ENCODE results near the gene PTPRD. TPM values are rescaled to one million over a fixed set of nuclear protein-coding genes. Genes with fewer than 3 reads are reported as not detected.

Gene PTPRD
- total RNA-seq, 4 donors from 2014 or later = 19.6 to 78.9 (median 45.6) TPM

DNA sequence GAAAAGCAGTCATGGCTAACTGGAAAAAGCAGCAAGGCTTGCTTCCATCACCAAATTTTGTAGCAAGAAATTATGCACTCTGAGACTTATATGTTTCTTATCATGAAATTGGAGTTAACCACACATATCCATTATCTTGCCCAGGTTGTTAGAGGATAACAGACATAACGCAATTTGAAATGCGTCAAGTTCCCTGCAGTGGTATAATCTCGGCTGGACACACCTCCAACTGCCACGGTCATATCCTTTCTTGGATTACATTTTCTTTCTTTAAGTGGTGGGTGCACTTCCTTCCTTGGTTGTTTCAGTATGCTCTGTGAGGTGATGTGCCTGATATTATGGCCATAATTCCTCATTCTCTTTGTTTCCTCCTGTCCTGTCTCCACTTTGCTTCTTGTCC is 2118.2 kb downstream of the PTPRD start:
- no peaks in the 10 kb centered on the region for H3K9me3 ChIP-seq
- intact Hi-C loops (cut with DNase I) = no loop called here
- H3K36me3 ChIP-seq = no peaks in the 10 kb centered on the region
- TF ChIP-seq, protein P1, sequence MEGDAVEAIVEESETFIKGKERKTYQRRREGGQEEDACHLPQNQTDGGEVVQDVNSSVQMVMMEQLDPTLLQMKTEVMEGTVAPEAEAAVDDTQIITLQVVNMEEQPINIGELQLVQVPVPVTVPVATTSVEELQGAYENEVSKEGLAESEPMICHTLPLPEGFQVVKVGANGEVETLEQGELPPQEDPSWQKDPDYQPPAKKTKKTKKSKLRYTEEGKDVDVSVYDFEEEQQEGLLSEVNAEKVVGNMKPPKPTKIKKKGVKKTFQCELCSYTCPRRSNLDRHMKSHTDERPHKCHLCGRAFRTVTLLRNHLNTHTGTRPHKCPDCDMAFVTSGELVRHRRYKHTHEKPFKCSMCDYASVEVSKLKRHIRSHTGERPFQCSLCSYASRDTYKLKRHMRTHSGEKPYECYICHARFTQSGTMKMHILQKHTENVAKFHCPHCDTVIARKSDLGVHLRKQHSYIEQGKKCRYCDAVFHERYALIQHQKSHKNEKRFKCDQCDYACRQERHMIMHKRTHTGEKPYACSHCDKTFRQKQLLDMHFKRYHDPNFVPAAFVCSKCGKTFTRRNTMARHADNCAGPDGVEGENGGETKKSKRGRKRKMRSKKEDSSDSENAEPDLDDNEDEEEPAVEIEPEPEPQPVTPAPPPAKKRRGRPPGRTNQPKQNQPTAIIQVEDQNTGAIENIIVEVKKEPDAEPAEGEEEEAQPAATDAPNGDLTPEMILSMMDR (IDR thresholded peaks at IDR 0.05) = no peak
- TF ChIP-seq POLR2A (IDR thresholded peaks at IDR 0.05) = no peak
- H3K4me1 ChIP-seq = no peaks in the 10 kb centered on the region
- no peak overlapping the region for H3K27ac ChIP-seq
- WGBS, 2 donors = 74 to 82% methylated on average over 4 of the region's 4 CpGs
- no peak overlapping the region for H3K4me3 ChIP-seq (replicated peaks in 1 of 3)
- no peak for DNase-seq
- no peaks in the 10 kb centered on the region for H3K27me3 ChIP-seq

DNA sequence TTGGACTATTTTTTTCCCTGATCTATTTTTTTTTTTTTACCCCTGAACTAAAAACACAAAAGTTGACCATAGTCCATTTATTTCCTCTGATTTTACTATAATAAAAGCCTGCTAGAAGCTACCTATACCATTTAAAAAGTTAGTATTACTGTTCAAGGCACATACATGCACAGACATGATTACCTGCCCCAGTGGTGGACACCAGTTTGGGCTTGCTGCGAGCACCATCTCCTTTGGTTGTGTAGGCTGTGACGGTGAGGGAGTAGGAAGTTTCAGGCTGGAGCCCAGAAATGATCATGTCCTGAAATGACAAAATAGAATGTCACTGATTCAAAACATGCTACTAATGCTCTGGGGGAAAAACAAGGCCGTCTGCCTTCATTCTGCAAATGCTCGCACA is 2120.1 kb downstream of the PTPRD start:
- TF ChIP-seq, protein P1 (IDR thresholded peaks at IDR 0.05) = no peak
- TF ChIP-seq POLR2A (IDR thresholded peaks at IDR 0.05) = no peak
- 91 to 97% methylated on average over 4 of the region's 4 CpGs for WGBS, 2 donors
- Histone ChIP-seq H3K36me3 (no peaks in the 10 kb centered on the region), H3K4me1 (no peaks in the 10 kb centered on the region), H3K4me3 (replicated peaks in 1 of 3) (no peak overlapping the region), H3K27me3 (no peaks in the 10 kb centered on the region), H3K9me3 (no peaks in the 10 kb centered on the region), H3K27ac (no peak overlapping the region)
- DNase-seq = no peak
- intact Hi-C loops (cut with DNase I) = no loop called here

DNA sequence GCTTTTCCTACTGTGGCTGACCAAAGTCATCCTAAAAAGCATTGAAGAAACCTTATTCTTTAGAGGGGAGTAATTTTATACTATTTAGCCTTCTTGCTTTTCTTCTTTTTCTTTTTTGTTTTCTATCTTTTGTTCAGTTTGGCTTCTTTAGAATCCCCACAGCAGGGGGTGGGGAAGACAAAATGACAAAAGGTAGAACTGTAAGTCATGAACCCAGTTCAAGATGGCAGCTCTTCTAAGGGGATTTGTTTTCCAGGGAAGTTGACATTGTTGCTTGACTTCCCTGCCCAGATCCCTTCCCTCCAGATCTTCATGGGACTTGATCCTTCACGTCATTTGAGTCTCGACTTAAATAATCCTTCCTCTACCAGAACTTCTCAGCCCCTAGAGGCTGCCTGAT is 2120.8 kb downstream of the PTPRD start:
- Histone ChIP-seq H3K4me3 (replicated peaks in 1 of 3) (no peak overlapping the region), H3K9me3 (no peaks in the 10 kb centered on the region), H3K27ac (no peak overlapping the region), H3K27me3 (no peaks in the 10 kb centered on the region), H3K36me3 (no peaks in the 10 kb centered on the region), H3K4me1 (no peaks in the 10 kb centered on the region)
- WGBS, 2 donors = 93 to 99% methylated on average over 2 of the region's 2 CpGs
- no peak for TF ChIP-seq POLR2A (IDR thresholded peaks at IDR 0.05)
- TF ChIP-seq, protein P1 (IDR thresholded peaks at IDR 0.05) = no peak
- intact Hi-C loops (cut with DNase I) = no loop called here
- no peak for DNase-seq

DNA sequence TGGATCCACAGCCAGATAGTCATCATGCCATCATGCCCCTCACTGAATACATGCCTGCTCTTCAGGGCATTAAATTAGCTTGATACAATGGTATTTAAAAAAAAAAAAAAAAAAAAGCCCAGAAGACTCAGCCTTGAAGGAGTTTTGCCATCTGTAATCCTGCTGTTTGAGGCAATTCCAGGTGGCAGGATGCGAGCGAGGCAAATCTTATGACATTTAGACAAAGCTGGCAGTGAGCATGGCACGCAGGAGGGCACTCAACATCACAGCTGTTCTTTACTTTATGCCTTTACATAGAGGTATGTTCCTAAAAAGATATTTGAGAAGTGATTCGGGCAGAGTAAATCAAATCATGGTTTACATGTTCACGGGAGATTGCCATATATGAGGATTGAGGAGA is 2121.2 kb downstream of the PTPRD start:
- Histone ChIP-seq H3K9me3 (no peaks in the 10 kb centered on the region), H3K36me3 (no peaks in the 10 kb centered on the region), H3K4me1 (no peaks in the 10 kb centered on the region), H3K4me3 (replicated peaks in 1 of 3) (no peak overlapping the region), H3K27me3 (no peaks in the 10 kb centered on the region), H3K27ac (no peak overlapping the region)
- 96% methylated on average over 5 of the region's 5 CpGs for WGBS, 2 donors
- intact Hi-C loops (cut with DNase I) = no loop called here
- no peak for TF ChIP-seq POLR2A (IDR thresholded peaks at IDR 0.05)
- TF ChIP-seq, protein P1 (IDR thresholded peaks at IDR 0.05) = no peak
- DNase-seq = no peak

DNA sequence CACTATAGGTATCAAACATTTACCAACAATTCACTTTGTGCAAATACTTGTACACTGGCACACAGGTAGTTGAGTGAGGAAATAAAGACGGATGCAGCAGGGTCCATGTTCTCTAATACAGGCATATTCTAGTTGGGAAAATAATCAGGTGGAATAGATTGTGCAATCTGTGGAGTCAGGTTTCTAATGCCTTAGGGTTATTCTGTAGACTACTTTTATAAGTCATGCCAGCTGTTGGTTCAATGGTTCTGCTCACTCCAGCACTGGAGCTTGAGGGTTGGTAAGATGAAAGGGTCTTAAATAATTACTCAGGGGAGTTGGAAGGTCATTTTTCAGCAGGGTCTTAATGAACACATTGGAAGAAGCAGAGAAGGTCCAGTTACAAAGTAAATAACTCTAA is 2123.0 kb downstream of the PTPRD start:
- H3K36me3 ChIP-seq = no peaks in the 10 kb centered on the region
- no peaks in the 10 kb centered on the region for H3K9me3 ChIP-seq
- H3K4me3 ChIP-seq (replicated peaks in 1 of 3) = no peak overlapping the region
- no peak overlapping the region for H3K27ac ChIP-seq
- intact Hi-C loops (cut with DNase I) = no loop called here
- DNase-seq = no peak
- H3K4me1 ChIP-seq = no peaks in the 10 kb centered on the region
- 88 to 100% methylated on average over 1 of the region's 1 CpG for WGBS, 2 donors
- TF ChIP-seq POLR2A (IDR thresholded peaks at IDR 0.05) = no peak
- TF ChIP-seq, protein P1 (IDR thresholded peaks at IDR 0.05) = no peak
- no peaks in the 10 kb centered on the region for H3K27me3 ChIP-seq

Measured in thyroid gland (tissue), 4 donors.